Measurements from ENCODE around the gene TMC7. TPM values are rescaled to one million over a fixed set of nuclear protein-coding genes. Genes with fewer than 3 reads are reported as not detected.

TMC7 gene
- total and polyA plus RNA-seq, 2 of the 8 experiments (the other 6 are each of a cell fraction or from before 2014, with no cell fraction given), result 2.3 to 2.6 TPM

GRCh38 chr16:19090916-19091315, 107.2 kb downstream of the TMC7 start:
- Histone ChIP-seq H3K23me2 (ENCODE audit: low read depth, low read length) (no peaks in the 10 kb centered on the region; the same call in 1 of the 2 replicates), H2BK5ac (ENCODE audit: low read depth, low read length) (no peak overlapping the region), H4K20me1 (replicated peaks in 1 of 2; ENCODE audit: control insufficient read depth in 1 of 2, insufficient read depth in 2 of 2, low read length in 2 of 2) (no peaks in the 10 kb centered on the region), H3K14ac (ENCODE audit: insufficient read length) (no peak overlapping the region), H3K27me3 (replicated peaks in 1 of 4; ENCODE audit: control insufficient read depth in 3 of 4, extremely low read depth in 1 of 4, insufficient read depth in 3 of 4, low read length in 3 of 4) (peaks cover 0 to 5% (median 3%) of the 10 kb centered on the region in 4 experiments; a peak in 5 of 7 replicates), H2AK5ac (ENCODE audit: low read depth, low read length) (no peak overlapping the region), H3K4me3 (ENCODE audit: extremely low read depth in 1 of 4, insufficient read depth in 2 of 4, low read depth in 3 of 4, low read length in 4 of 4) (no peak overlapping the region), H3K79me2 (ENCODE audit: control insufficient read depth in 1 of 2, insufficient read depth in 2 of 2, low read length in 2 of 2) (no peaks in the 10 kb centered on the region), H3K23ac (ENCODE audit: insufficient read length) (no peak overlapping the region), H3K27ac (ENCODE audit: low read depth, low read length) (no peak overlapping the region), H3K9ac (replicated peaks in 1 of 4; ENCODE audit: extremely low read depth in 1 of 4, low read depth in 3 of 4, low read length in 3 of 4) (no peak overlapping the region), H3K56ac (replicated peaks; ENCODE audit: insufficient read length, low read depth, low read length) (no peak overlapping the region), H2BK20ac (ENCODE audit: low read length) (no peak overlapping the region), H3K9me3 (ENCODE audit: insufficient read depth in 2 of 2, low read depth in 1 of 2, low read length in 1 of 2) (no peaks in the 10 kb centered on the region), H2BK12ac (ENCODE audit: low read depth, low read length) (no peak overlapping the region), H4K8ac (ENCODE audit: extremely low read depth, insufficient read depth, low read length) (no peak overlapping the region), H3K4ac (replicated peaks; ENCODE audit: insufficient read length, low read depth, low read length) (no peak overlapping the region), H3K36me3 (ENCODE audit: control insufficient read depth in 2 of 4, insufficient read depth in 4 of 4, low read length in 3 of 4) (no peaks in the 10 kb centered on the region), H2BK15ac (ENCODE audit: low read length) (no peak overlapping the region), H3K18ac (ENCODE audit: extremely low read depth, low read length) (no peak overlapping the region), H3K4me1 (replicated peaks in 1 of 4; ENCODE audit: control insufficient read depth in 3 of 4, insufficient read depth in 4 of 4, low read length in 3 of 4) (no peaks in the 10 kb centered on the region; a peak in 1 of 7 replicates), H2BK120ac (replicated peaks; ENCODE audit: low read depth, low read length) (no peak overlapping the region), H2AFZ (ENCODE audit: low read length) (no peak overlapping the region), H3K4me2 (ENCODE audit: insufficient read depth in 1 of 2, low read depth in 2 of 2, low read length in 2 of 2) (no peak overlapping the region), H4K91ac (replicated peaks; ENCODE audit: insufficient read length, low read length) (no peak overlapping the region), H3K79me1 (ENCODE audit: low read depth, low read length) (no peaks in the 10 kb centered on the region), H4K5ac (ENCODE audit: insufficient read length, low read depth, low read length) (no peak overlapping the region)
- ChIA-PET CTCF (ENCODE audit: partially characterized antibody) (no interaction called here), POLR2A (ENCODE audit: partially characterized antibody) (no interaction called here)
- FAIRE-seq (no peak), DNase-seq (ENCODE audit: low read depth in 1 of 2, low spot score in 2 of 2) (no peak)
- WGBS, 2 experiments (ENCODE audit: extremely low coverage in 1 of 2, insufficient coverage in 1 of 2, insufficient read length in 1 of 2, insufficient replicate concordance in 2 of 2, low coverage in 1 of 2, low lambda C conversion rate in 2 of 2, missing lambda C conversion rate in 1 of 2), result 88% methylated on average over 6 of the region's 6 CpGs; no CpG with 5 or more reads in 1 of the 2 experiments
- TF ChIP-seq POLR2AphosphoS5 (IDR thresholded peaks at IDR 0.05; ENCODE audit: low read depth, low read length) (no peak), YY1 (IDR thresholded peaks at IDR 0.05; ENCODE audit: low read depth, low read length) (no peak), JUN (IDR thresholded peaks at IDR 0.05; ENCODE audit: low read depth, low read length) (no peak), EZH2 (IDR thresholded peaks at IDR 0.05; ENCODE audit: low read depth, low read length, severe bottlenecking) (no peak), CBX5 (IDR thresholded peaks at IDR 0.05; ENCODE audit: low read depth, low read length) (no peak), SIRT6 (IDR thresholded peaks at IDR 0.05; ENCODE audit: low read length) (no peak)

Measured in H1 (cell line).